ENCODE measurements around the gene HNRNPA3.

DNA sequence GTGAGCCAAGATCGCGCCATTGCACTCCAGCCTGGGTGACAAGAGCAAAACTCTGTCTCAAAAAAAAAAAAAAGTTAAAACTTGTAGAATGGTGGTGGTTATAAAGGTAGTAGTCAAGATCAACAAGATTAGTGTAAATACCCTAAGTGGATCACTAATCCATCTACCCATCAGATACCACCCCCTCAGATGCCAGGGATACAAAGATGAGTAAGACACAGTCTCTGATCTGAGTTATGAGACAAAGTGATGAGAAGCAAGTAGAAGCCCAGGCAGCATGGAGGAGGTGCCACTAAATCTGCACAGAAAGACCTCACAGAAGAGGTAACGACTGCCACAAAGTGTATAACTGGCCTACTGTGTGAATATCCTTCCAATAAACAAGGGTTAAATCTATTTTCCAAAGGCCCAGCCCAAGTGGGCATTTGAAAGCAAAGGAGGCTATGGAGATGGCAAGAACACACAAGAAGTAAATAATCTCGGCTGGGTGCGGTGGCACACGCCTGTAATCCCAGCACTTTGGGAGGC lies 31.7 kb downstream of the HNRNPA3 start:
- TF ChIP-seq CTCF (IDR thresholded peaks at IDR 0.05) (no peak), POLR2A (IDR thresholded peaks at IDR 0.05) (no peak)
